WTC11 (cell line): ENCODE results near the gene DNAJC16.

ENCODE experiments used
- CTCF ChIP-seq: fragments of 200-600 bp; IDR thresholded peaks from 2 replicates; pipeline ENCODE4 v1.8.0; 2022; ENCODE audit warnings: antibody characterized with exemption
- ZNF232 ChIP-seq: sonication (generic); formaldehyde crosslinking; IDR thresholded peaks from 2 replicates; pipeline ENCODE4 v1.8.0; 2022; ENCODE audit warnings: mild to moderate bottlenecking, missing genetic modification reagents

GRCh38 chr1:15538771-15539170, 12.1 kb downstream of the DNAJC16 start:
- no peak for TF ChIP-seq CTCF
- TF ChIP-seq ZNF232, result no peak
